Fibroblast of pulmonary artery (primary cell): ENCODE data around the gene TBC1D26.
A peak's percentile ranks its signal among the peaks of the same experiment; 100 is the strongest.
"Not testable (repeated sequence)": the region's sequence is repeated elsewhere in the genome, so short reads cannot be mapped to it uniquely, and the experiment has no call there.

Source experiments
- DNase-seq: peaks from one replicate; pipeline ENCODE4 v3.0.0-alpha.2; 2010; ENCODE audit warnings: low read depth
- H3K4me3 ChIP-seq: replicated peaks from 2 replicates; pipeline ENCODE4 v1.5.1; 2011; ENCODE audit warnings: low read depth, mild to moderate bottlenecking, control low read depth, low read length, moderate library complexity
- TF ChIP-seq, protein P1 (sequence below): IDR thresholded peaks from 2 replicates; pipeline ENCODE4 v1.5.1; 2011; ENCODE audit warnings: mild to moderate bottlenecking, control low read depth, low read length, inconsistent platforms; ENCODE audit errors: missing control alignments

The TBC1D26 gene

GRCh38 chr17:15782866-15783265, 50.8 kb downstream of the TBC1D26 start:
- TF ChIP-seq, protein P1, sequence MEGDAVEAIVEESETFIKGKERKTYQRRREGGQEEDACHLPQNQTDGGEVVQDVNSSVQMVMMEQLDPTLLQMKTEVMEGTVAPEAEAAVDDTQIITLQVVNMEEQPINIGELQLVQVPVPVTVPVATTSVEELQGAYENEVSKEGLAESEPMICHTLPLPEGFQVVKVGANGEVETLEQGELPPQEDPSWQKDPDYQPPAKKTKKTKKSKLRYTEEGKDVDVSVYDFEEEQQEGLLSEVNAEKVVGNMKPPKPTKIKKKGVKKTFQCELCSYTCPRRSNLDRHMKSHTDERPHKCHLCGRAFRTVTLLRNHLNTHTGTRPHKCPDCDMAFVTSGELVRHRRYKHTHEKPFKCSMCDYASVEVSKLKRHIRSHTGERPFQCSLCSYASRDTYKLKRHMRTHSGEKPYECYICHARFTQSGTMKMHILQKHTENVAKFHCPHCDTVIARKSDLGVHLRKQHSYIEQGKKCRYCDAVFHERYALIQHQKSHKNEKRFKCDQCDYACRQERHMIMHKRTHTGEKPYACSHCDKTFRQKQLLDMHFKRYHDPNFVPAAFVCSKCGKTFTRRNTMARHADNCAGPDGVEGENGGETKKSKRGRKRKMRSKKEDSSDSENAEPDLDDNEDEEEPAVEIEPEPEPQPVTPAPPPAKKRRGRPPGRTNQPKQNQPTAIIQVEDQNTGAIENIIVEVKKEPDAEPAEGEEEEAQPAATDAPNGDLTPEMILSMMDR = no peak
- peak; percentile 52 for DNase-seq
- H3K4me3 ChIP-seq = peak overlapping the region; percentile 36

DNA sequence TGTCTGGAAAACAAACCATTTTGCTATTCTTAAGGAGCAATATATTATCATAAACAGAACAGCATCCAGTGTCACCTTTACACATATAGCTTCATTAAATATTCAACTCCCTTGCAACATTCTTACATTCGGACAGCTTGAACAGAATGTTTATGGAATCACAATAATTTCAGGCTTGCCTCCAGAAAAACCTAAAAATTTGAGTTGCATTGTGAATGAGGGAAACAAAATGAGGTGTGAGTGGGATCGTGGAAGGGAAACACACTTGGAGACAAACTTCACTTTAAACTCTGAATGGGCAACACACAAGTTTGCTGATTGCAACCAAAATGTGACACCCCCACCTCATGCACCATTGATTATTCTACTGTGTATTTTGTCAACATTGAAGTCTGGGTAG, 51.4 kb downstream of the TBC1D26 start:
- DNase-seq = no peak
- TF ChIP-seq, protein P1 = no peak
- no peak overlapping the region for H3K4me3 ChIP-seq

- DNase-seq, H3K4me3 ChIP-seq: not testable (repeated sequence)
Measured at GRCh38 chr17:15784351-15784750, 52.3 kb downstream of the TBC1D26 start.

DNA sequence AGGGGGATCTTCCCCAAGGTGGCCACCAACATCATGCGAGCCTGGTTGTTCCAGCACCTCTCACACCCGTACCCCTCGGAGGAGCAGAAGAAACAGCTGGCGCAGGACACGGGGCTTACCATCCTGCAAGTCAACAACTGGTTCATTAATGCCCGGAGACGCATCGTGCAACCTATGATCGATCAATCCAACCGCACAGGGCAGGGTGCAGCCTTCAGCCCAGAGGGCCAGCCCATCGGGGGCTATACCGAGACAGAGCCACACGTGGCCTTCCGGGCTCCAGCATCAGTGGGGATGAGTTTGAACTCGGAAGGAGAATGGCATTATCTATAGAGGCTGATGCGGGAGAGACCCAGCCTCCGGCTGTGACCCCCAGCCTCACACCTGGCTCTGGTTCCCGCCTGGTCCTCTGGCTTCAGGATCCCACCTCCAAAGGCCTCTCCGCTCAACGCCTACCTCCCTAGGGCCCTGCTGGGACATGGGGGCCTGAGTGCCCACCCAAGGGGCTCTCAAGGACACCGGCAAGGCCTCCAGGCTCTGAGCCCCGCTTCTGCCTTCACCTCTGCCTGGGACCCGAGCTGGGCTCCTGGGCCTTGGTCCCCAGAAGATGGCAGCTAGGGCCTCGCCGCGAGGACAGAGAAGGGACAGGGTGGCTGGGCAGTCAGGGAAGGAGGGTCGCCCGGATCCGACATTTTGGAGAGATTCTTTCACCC, 55.4 kb downstream of the TBC1D26 start:
- DNase-seq, H3K4me3 ChIP-seq: not testable (repeated sequence)

GRCh38 chr17:15788365-15788764, 56.3 kb downstream of the TBC1D26 start:
- H3K4me3 ChIP-seq, DNase-seq: not testable (repeated sequence)
